OCI-LY3 (cell line): ENCODE measurements around the gene RAPGEF3.
A peak's percentile ranks its signal among the peaks of the same experiment; 100 is the strongest.

ENCODE experiments used
- H2AFZ ChIP-seq: fragments of 200-600, 300-600 bp; shearing (Covaris generic); 2 replicates; pipeline ENCODE4 v1.6.0; 2014; ENCODE audit warnings: antibody characterized with exemption, low read depth, low read length
- H3K27ac ChIP-seq: fragments of 200-600, 300-600 bp; sonication (generic); 2 replicates; pipeline ENCODE4 v1.5.1; 2014; ENCODE audit warnings: mild to moderate bottlenecking, low read length, moderate library complexity, mixed read lengths
- H3K27me3 ChIP-seq: fragments of 200-600, 300-600 bp; sonication (generic); 2 replicates; pipeline ENCODE4 v1.6.1; 2014; ENCODE audit warnings: low read depth, low read length, mixed read lengths
- H3K36me3 ChIP-seq: fragments of 200-600, 300-600 bp; sonication (generic); replicated peaks from 2 replicates; pipeline ENCODE3; 2014; ENCODE audit warnings: low read depth, low read length, mixed read lengths
- H3K4me1 ChIP-seq: fragments of 300-600, 200-600 bp; sonication (generic); 2 replicates; pipeline ENCODE4 v1.6.1; 2014; ENCODE audit warnings: low read length, mixed read lengths
- H3K4me2 ChIP-seq: fragments of 200-600, 300-600 bp; sonication (generic); 2 replicates; pipeline ENCODE4 v1.6.1; 2014; ENCODE audit warnings: low read length, mixed read lengths
- H3K4me3 ChIP-seq: fragments of 300-600, 200-600 bp; sonication (generic); 2 replicates; pipeline ENCODE4 v1.5.1; 2014; ENCODE audit warnings: antibody characterized with exemption, mild to moderate bottlenecking, low read length, moderate library complexity
- H3K79me2 ChIP-seq: fragments of 300-600, 200-600 bp; shearing (Covaris generic); 2 replicates; pipeline ENCODE4 v1.6.1; 2014; ENCODE audit warnings: mild to moderate bottlenecking, low read length, mixed read lengths
- H3K9ac ChIP-seq: fragments of 300-600, 200-600 bp; shearing (Covaris generic); 2 replicates; pipeline ENCODE4 v1.6.0; 2014; ENCODE audit warnings: mild to moderate bottlenecking, low read length, moderate library complexity
- H3K9me3 ChIP-seq: fragments of 200-600, 300-600 bp; shearing (Covaris generic); 2 replicates; pipeline ENCODE4 v1.6.1; 2014; ENCODE audit warnings: low read length, mixed read lengths; ENCODE audit not compliant: insufficient read depth
- H4K20me1 ChIP-seq: fragments of 200-600, 300-600 bp; sonication (generic); 2 replicates; pipeline ENCODE4 v1.6.1; 2016; ENCODE audit warnings: low read length, mixed read lengths; ENCODE audit not compliant: insufficient read depth
- EZH2phosphoT487 ChIP-seq: fragments of 200-600 bp; shearing (Covaris generic); IDR thresholded peaks from 2 replicates; pipeline ENCODE4 v1.6.1; 2018; ENCODE audit warnings: antibody characterized with exemption, mixed run types, low read depth
- TF ChIP-seq, protein P1 (sequence below): fragments of 200-600, 300-600 bp; sonication (generic); IDR thresholded peaks from 2 replicates; pipeline ENCODE4 v1.5.1; 2014; ENCODE audit warnings: antibody characterized with exemption, low read length, low read depth

The RAPGEF3 gene

DNA sequence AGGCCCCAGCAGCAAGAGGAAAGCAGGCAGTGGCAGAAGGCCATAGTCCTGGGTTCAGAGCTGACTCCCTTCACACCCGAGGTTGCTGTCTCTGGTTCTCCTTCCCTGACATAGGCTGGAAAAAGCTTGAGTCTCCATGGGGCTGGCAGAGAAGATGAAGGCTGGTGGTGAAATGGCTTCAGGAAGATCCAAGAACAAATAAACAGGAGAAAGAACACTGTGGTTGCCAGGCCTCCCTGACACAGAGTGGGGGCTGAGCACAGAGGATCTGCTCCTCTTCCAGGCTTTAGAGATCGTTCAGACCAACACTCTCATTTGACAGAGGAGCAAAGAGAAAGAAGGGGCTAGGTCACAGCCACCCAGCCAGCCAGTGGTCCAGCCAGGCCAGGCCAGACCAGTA lies 46.7 kb upstream of the RAPGEF3 start:
- Histone ChIP-seq H3K9ac (no peak overlapping the region), H3K36me3 (peaks cover 14% of the 10 kb centered on the region), H3K4me3 (no peak overlapping the region), H3K4me1 (peaks cover 73% of the 10 kb centered on the region), H3K27ac (no peak overlapping the region), H3K27me3 (no peaks in the 10 kb centered on the region), H2AFZ (no peak overlapping the region), H3K79me2 (peaks cover 72% of the 10 kb centered on the region), H4K20me1 (no peaks in the 10 kb centered on the region), H3K4me2 (no peak overlapping the region), H3K9me3 (no peaks in the 10 kb centered on the region)
- TF ChIP-seq, protein P1, sequence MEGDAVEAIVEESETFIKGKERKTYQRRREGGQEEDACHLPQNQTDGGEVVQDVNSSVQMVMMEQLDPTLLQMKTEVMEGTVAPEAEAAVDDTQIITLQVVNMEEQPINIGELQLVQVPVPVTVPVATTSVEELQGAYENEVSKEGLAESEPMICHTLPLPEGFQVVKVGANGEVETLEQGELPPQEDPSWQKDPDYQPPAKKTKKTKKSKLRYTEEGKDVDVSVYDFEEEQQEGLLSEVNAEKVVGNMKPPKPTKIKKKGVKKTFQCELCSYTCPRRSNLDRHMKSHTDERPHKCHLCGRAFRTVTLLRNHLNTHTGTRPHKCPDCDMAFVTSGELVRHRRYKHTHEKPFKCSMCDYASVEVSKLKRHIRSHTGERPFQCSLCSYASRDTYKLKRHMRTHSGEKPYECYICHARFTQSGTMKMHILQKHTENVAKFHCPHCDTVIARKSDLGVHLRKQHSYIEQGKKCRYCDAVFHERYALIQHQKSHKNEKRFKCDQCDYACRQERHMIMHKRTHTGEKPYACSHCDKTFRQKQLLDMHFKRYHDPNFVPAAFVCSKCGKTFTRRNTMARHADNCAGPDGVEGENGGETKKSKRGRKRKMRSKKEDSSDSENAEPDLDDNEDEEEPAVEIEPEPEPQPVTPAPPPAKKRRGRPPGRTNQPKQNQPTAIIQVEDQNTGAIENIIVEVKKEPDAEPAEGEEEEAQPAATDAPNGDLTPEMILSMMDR: no peak
- TF ChIP-seq EZH2phosphoT487: no peak

DNA sequence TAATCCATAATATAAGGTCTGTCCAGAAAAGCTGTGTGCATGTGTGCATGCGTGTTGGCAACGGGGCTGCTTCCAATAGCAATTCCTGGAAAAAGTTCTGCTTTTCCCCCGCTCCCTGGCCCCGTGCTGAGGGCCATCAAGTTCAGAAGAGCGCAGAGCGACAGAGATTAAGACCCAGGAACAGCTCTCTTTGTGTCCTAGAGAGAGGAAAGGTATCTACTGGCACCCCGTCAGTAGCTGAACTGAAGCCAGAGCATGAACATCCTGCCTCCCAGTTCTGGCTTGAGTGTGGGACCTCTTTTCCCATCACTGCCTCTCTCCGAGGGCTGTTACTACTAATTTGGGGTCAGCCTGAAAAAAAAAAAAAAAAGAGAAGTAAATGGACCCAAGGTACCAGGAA lies 45.5 kb upstream of the RAPGEF3 start:
- peaks cover 61% of the 10 kb centered on the region for H3K4me1 ChIP-seq
- H3K9ac ChIP-seq: no peak overlapping the region
- peaks cover 63% of the 10 kb centered on the region for H3K79me2 ChIP-seq
- no peaks in the 10 kb centered on the region for H4K20me1 ChIP-seq
- no peak overlapping the region for H3K4me2 ChIP-seq
- H3K4me3 ChIP-seq: no peak overlapping the region
- peaks cover 14% of the 10 kb centered on the region for H3K36me3 ChIP-seq
- no peak overlapping the region for H2AFZ ChIP-seq
- no peak for TF ChIP-seq EZH2phosphoT487
- TF ChIP-seq, protein P1: no peak
- no peak overlapping the region for H3K27ac ChIP-seq
- no peaks in the 10 kb centered on the region for H3K9me3 ChIP-seq
- H3K27me3 ChIP-seq: no peaks in the 10 kb centered on the region

DNA sequence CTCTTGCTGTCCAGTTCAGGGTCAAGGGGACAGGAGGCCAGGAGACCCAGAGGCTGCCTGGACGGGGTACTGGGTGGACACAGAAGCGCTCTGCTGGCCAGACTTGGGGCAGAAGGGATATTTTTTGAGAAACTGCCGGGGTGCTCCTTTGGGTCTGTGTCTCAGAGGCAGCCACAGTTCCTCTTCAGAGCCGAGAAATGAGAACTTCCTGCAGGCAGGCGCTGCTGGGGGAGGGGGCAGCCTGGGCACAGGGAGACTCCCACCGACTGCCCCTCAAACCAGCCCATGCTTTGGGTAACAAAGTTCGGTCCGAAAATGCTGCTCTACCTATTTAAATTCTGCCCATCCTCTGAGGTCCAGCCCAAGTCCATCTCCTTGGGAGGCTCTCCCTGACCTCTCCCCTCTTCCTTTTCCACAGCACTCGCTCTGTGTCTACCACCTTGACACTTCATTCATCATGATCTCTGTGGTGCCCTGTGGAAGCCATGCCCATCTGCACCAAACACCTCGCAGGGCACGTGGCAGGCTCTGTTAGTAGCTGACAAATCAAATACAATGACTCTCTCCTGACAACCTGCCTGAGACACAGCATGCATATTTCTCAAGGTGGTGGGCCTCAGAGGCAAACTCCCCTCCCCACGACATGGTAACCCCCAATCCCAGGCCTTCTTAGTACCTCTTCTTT lies 44.7 kb upstream of the RAPGEF3 start:
- H3K36me3 ChIP-seq: peaks cover 14% of the 10 kb centered on the region
- H3K27me3 ChIP-seq: no peaks in the 10 kb centered on the region
- H3K4me2 ChIP-seq: peak overlapping the region; percentile 84
- no peak overlapping the region for H2AFZ ChIP-seq
- peak overlapping the region; percentile 51 for H3K27ac ChIP-seq
- peak overlapping the region; percentile 26 for H3K4me3 ChIP-seq
- no peak for TF ChIP-seq EZH2phosphoT487
- TF ChIP-seq, protein P1: no peak
- no peaks in the 10 kb centered on the region for H4K20me1 ChIP-seq
- H3K4me1 ChIP-seq: peaks cover 52% of the 10 kb centered on the region
- no peaks in the 10 kb centered on the region for H3K9me3 ChIP-seq
- peak overlapping the region; percentile 69 for H3K9ac ChIP-seq
- peaks cover 55% of the 10 kb centered on the region for H3K79me2 ChIP-seq

DNA sequence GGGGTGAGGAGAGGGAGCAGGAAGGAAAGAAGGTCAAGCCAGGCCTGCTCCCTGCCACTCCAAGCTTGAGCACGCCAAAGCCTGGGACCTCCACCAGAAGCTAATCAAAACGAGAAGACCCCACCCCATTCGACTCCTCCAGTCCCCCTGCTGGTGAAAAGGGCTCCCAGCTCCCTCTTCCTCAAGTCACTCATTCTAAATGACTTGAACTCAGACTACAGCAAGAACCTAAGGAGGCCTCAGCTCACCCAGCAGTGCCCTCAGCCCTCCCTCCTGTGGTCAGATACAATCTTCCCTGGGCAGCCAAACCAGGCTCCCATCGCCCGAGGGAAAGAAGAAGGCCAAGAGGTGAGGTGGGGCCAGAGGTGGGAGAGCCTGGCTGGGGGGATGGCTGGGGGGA lies 43.6 kb upstream of the RAPGEF3 start:
- H3K9ac ChIP-seq: peak overlapping the region; percentile 69
- peak overlapping the region; percentile 84; the same call in 1 of the 2 replicates for H3K4me2 ChIP-seq
- no peaks in the 10 kb centered on the region for H3K9me3 ChIP-seq
- no peaks in the 10 kb centered on the region for H3K27me3 ChIP-seq
- TF ChIP-seq, protein P1: peak; percentile 41
- TF ChIP-seq EZH2phosphoT487: no peak
- H3K4me3 ChIP-seq: no peak overlapping the region
- no peak overlapping the region for H3K27ac ChIP-seq
- H3K79me2 ChIP-seq: peaks cover 45% of the 10 kb centered on the region
- peaks cover 17% of the 10 kb centered on the region for H3K36me3 ChIP-seq
- peaks cover 47% of the 10 kb centered on the region for H3K4me1 ChIP-seq
- H4K20me1 ChIP-seq: no peaks in the 10 kb centered on the region
- no peak overlapping the region for H2AFZ ChIP-seq
